Neutrophil (primary cell): ENCODE measurements around the gene REP15.
"Not testable (repeated sequence)": the region's sequence is repeated elsewhere in the genome, so short reads cannot be mapped to it uniquely, and the experiment has no call there.

Source experiments
- H3K27ac ChIP-seq: fragments of 200-600 bp; sonication (generic); 2 replicates; pipeline ENCODE4 v1.5.1; 2016; ENCODE audit warnings: mild to moderate bottlenecking, moderate library complexity
- H3K27me3 ChIP-seq: fragments of 200-600 bp; sonication (generic); 2 replicates; pipeline ENCODE4 v1.6.0; 2016; ENCODE audit warnings: mild to moderate bottlenecking
- H3K36me3 ChIP-seq: fragments of 200-600 bp; sonication (generic); 2 replicates; pipeline ENCODE4 v1.5.1; 2017
- H3K4me1 ChIP-seq, 2 experiments: fragments of 200-600 bp in 1 of 2; sonication (generic) in 1 of 2; 1 replicate in 1 of 2; 2 replicates in 1 of 2; pipeline versions ENCODE4 v1.5.1 to v1.6.1; 2013 to 2016; ENCODE audit warnings: low read depth in 1 of 2, low read length in 1 of 2, mild to moderate bottlenecking in 1 of 2, moderate library complexity in 1 of 2; ENCODE audit not compliant: control insufficient read depth in 1 of 2, insufficient read depth in 1 of 2
- H3K4me3 ChIP-seq, 2 experiments: fragments of 200-600 bp in 1 of 2; sonication (generic) in 1 of 2; 1 replicate in 1 of 2; 2 replicates in 1 of 2; pipeline ENCODE4 v1.5.1; 2013 to 2016; ENCODE audit warnings: low read depth in 1 of 2, low read length in 1 of 2, mild to moderate bottlenecking in 1 of 2, moderate library complexity in 1 of 2
- H3K9me3 ChIP-seq: fragments of 200-600 bp; sonication (generic); 2 replicates; pipeline ENCODE4 v1.5.1; 2016
- CTCF ChIP-seq: fragments of 200-600 bp; sonication (generic); IDR thresholded peaks from 2 replicates; pipeline ENCODE4 v1.5.1; 2016; ENCODE audit warnings: antibody characterized with exemption

REP15 gene

GRCh38 chr12:27696293-27696652 is at the start of gene REP15:
Gene REP15, plus strand, starts transcription at chr12:27696447. Its CDS starts 116 bp downstream, at chr12:27696563.
- H3K9me3 ChIP-seq = no peaks in the 10 kb centered on the region
- no peaks in the 10 kb centered on the region for H3K4me1 ChIP-seq
- TF ChIP-seq CTCF = no peak
- H3K36me3 ChIP-seq = no peaks in the 10 kb centered on the region
- H3K27me3 ChIP-seq = no peaks in the 10 kb centered on the region
- no peak within 1 kb of the TSS for H3K27ac ChIP-seq
- H3K4me3 ChIP-seq = no peak within 1 kb of the TSS

GRCh38 chr12:27650011-27650410 is 46.2 kb upstream of the REP15 start:
- no peaks in the 10 kb centered on the region for H3K27me3 ChIP-seq
- H3K9me3 ChIP-seq = no peaks in the 10 kb centered on the region
- H3K27ac ChIP-seq = no peak overlapping the region
- H3K4me1 ChIP-seq = no peaks in the 10 kb centered on the region
- no peak overlapping the region for H3K4me3 ChIP-seq
- TF ChIP-seq CTCF = no peak
- no peaks in the 10 kb centered on the region for H3K36me3 ChIP-seq

GRCh38 chr12:27651201-27651600 is 45.0 kb upstream of the REP15 start:
- no peak for TF ChIP-seq CTCF
- no peak overlapping the region for H3K27ac ChIP-seq
- H3K36me3 ChIP-seq = no peaks in the 10 kb centered on the region
- H3K4me1 ChIP-seq = no peaks in the 10 kb centered on the region
- no peak overlapping the region for H3K4me3 ChIP-seq
- no peaks in the 10 kb centered on the region for H3K27me3 ChIP-seq
- H3K9me3 ChIP-seq = no peaks in the 10 kb centered on the region

- H3K27me3 ChIP-seq = no peaks in the 10 kb centered on the region
- no peaks in the 10 kb centered on the region for H3K36me3 ChIP-seq
- H3K9me3 ChIP-seq = no peaks in the 10 kb centered on the region
- H3K4me1 ChIP-seq = no peaks in the 10 kb centered on the region
- peak; percentile 46 for TF ChIP-seq CTCF
- H3K4me3 ChIP-seq = no peak overlapping the region
- H3K27ac ChIP-seq = no peak overlapping the region
Observed at GRCh38 chr12:27652174-27652763, 44.0 kb upstream of the REP15 start.

GRCh38 chr12:27653661-27654060 is 42.6 kb upstream of the REP15 start:
- H3K9me3 ChIP-seq = no peaks in the 10 kb centered on the region
- H3K4me1 ChIP-seq = no peaks in the 10 kb centered on the region
- H3K36me3 ChIP-seq = no peaks in the 10 kb centered on the region
- no peaks in the 10 kb centered on the region for H3K27me3 ChIP-seq
- TF ChIP-seq CTCF = no peak
- no peak overlapping the region for H3K4me3 ChIP-seq
- H3K27ac ChIP-seq = no peak overlapping the region

GRCh38 chr12:27655476-27655875 is 40.8 kb upstream of the REP15 start:
- not testable (repeated sequence) for H3K36me3 ChIP-seq, H3K9me3 ChIP-seq, H3K27me3 ChIP-seq, H3K4me3 ChIP-seq, H3K27ac ChIP-seq, H3K4me1 ChIP-seq
